H1 (cell line): ENCODE results near the gene DRAXIN. TPM values are rescaled to one million over a fixed set of nuclear protein-coding genes. Genes with fewer than 3 reads are reported as not detected.

Experiments used
- CTCF ChIA-PET: fragments of 300-600 bp; sonication (Branson Sonifier 250); formaldehyde crosslinking; loops from one replicate; lab custom pipeline; 2021; ENCODE audit not compliant: partially characterized antibody; lab: Charles Lee
- POLR2A ChIA-PET: fragments of 300-600 bp; sonication (Branson Sonifier 250); formaldehyde crosslinking; loops from one replicate; lab custom pipeline; 2021; ENCODE audit warnings: inconsistent platforms; ENCODE audit not compliant: partially characterized antibody; lab: Charles Lee
- DNase-seq, 2 experiments: peaks; one replicate each; pipeline versions ENCODE4 v3.0.0 to v3.0.0-alpha.2; 2010 to 2022; ENCODE audit warnings: low spot score in 2 of 2, low read depth in 1 of 2, mixed read lengths in 1 of 2
- FAIRE-seq: peaks from 2 replicates; lab custom pipeline; 2011; peaks lifted over from hg19 to GRCh38; lab: Jason Lieb, UNC
- H2AFZ ChIP-seq: 2 replicates; pipeline ENCODE4 v1.8.1; 2012; ENCODE audit warnings: low read length, inconsistent platforms
- H2AK5ac ChIP-seq: 2 replicates; pipeline ENCODE4 v1.6.1; 2013; ENCODE audit warnings: low read depth, low read length
- H2BK120ac ChIP-seq: replicated peaks from 2 replicates; pipeline ENCODE3; 2013; ENCODE audit warnings: low read depth, low read length, inconsistent platforms
- H2BK12ac ChIP-seq: 2 replicates; pipeline ENCODE4 v1.6.1; 2013; ENCODE audit warnings: low read depth, low read length
- H2BK15ac ChIP-seq: 2 replicates; pipeline ENCODE4 v1.6.1; 2013; ENCODE audit warnings: low read length
- H2BK20ac ChIP-seq: 2 replicates; pipeline ENCODE4 v1.6.1; 2013; ENCODE audit warnings: low read length
- H2BK5ac ChIP-seq: 2 replicates; pipeline ENCODE4 v1.6.1; 2013; ENCODE audit warnings: low read depth, low read length
- H3K14ac ChIP-seq: 2 replicates; pipeline ENCODE4 v1.6.1; 2013; ENCODE audit warnings: inconsistent platforms; ENCODE audit not compliant: insufficient read length
- H3K18ac ChIP-seq: 2 replicates; pipeline ENCODE4 v1.6.1; 2013; ENCODE audit warnings: low read length; ENCODE audit errors: extremely low read depth
- H3K23ac ChIP-seq: 2 replicates; pipeline ENCODE4 v1.6.1; 2013; ENCODE audit warnings: inconsistent platforms; ENCODE audit not compliant: insufficient read length
- H3K23me2 ChIP-seq: 2 replicates; pipeline ENCODE4 v1.6.1; 2013; ENCODE audit warnings: low read depth, low read length
- H3K27ac ChIP-seq: 2 replicates; pipeline ENCODE4 v1.6.1; 2011; ENCODE audit warnings: low read depth, low read length, inconsistent platforms
- H3K27me3 ChIP-seq, 4 experiments: replicated peaks in 1 of 4; 1 replicate in 1 of 4; 2 replicates in 3 of 4; pipeline versions ENCODE4 v1.6.1 to v1.8.1; 2011 to 2013; ENCODE audit warnings: low read length in 3 of 4, mild to moderate bottlenecking in 3 of 4, inconsistent platforms in 2 of 4, mixed read lengths in 2 of 4, moderate library complexity in 1 of 4; ENCODE audit not compliant: control insufficient read depth in 3 of 4, insufficient read depth in 3 of 4; ENCODE audit errors: extremely low read depth in 1 of 4
- H3K36me3 ChIP-seq, 4 experiments: 2 replicates each; pipeline versions ENCODE4 v1.6.1 to v1.8.1; 2011 to 2013; ENCODE audit warnings: mild to moderate bottlenecking in 4 of 4, low read length in 3 of 4, moderate library complexity in 2 of 4, control low read depth in 1 of 4, inconsistent platforms in 1 of 4; ENCODE audit not compliant: insufficient read depth in 4 of 4, control insufficient read depth in 2 of 4
- H3K4ac ChIP-seq: replicated peaks from 2 replicates; pipeline ENCODE3; 2013; ENCODE audit warnings: low read length, low read depth, mixed read lengths, inconsistent platforms; ENCODE audit not compliant: insufficient read length
- H3K4me1 ChIP-seq, 4 experiments: replicated peaks in 1 of 4; 1 replicate in 1 of 4; 2 replicates in 3 of 4; pipeline versions ENCODE4 v1.6.1 to v1.8.1; 2011 to 2013; ENCODE audit warnings: low read length in 3 of 4, inconsistent platforms in 2 of 4, mixed read lengths in 1 of 4; ENCODE audit not compliant: insufficient read depth in 4 of 4, control insufficient read depth in 3 of 4
- H3K4me2 ChIP-seq, 2 experiments: 2 replicates each; pipeline versions ENCODE4 v1.6.1 to v1.8.1; 2011 to 2013; ENCODE audit warnings: low read depth in 2 of 2, low read length in 2 of 2, control low read depth in 1 of 2, inconsistent platforms in 1 of 2, mild to moderate bottlenecking in 1 of 2; ENCODE audit not compliant: insufficient read depth in 1 of 2
- H3K4me3 ChIP-seq, 4 experiments: fragments of 200-600, 300-600 bp in 1 of 4; sonication (generic), shearing (Covaris generic), sonication (Bioruptor Twin) in 1 of 4; 2 replicates each; pipeline versions ENCODE4 v1.5.1 to v1.8.1; 2011 to 2016; ENCODE audit warnings: low read length in 4 of 4, low read depth in 3 of 4, control low read depth in 2 of 4, inconsistent platforms in 2 of 4, mild to moderate bottlenecking in 2 of 4, mixed read lengths in 1 of 4, moderate library complexity in 1 of 4; ENCODE audit not compliant: insufficient read depth in 2 of 4; ENCODE audit errors: extremely low read depth in 1 of 4
- H3K56ac ChIP-seq: replicated peaks from 2 replicates; pipeline ENCODE3; 2013; ENCODE audit warnings: low read depth, mild to moderate bottlenecking, mixed read lengths, low read length, inconsistent platforms; ENCODE audit not compliant: insufficient read length
- H3K79me1 ChIP-seq: 2 replicates; pipeline ENCODE4 v1.6.1; 2013; ENCODE audit warnings: low read depth, low read length, control low read depth
- H3K79me2 ChIP-seq, 2 experiments: 2 replicates each; pipeline versions ENCODE4 v1.6.1 to v1.8.1; 2012 to 2013; ENCODE audit warnings: low read length in 2 of 2, mild to moderate bottlenecking in 2 of 2, inconsistent platforms in 1 of 2; ENCODE audit not compliant: insufficient read depth in 2 of 2, control insufficient read depth in 1 of 2
- H3K9ac ChIP-seq, 4 experiments: replicated peaks in 1 of 4; 1 replicate in 1 of 4; 2 replicates in 3 of 4; pipeline versions ENCODE4 v1.6.1 to v1.8.1; 2011 to 2013; ENCODE audit warnings: low read depth in 3 of 4, low read length in 3 of 4, control low read depth in 2 of 4, mild to moderate bottlenecking in 2 of 4, moderate library complexity in 2 of 4, inconsistent platforms in 1 of 4; ENCODE audit errors: extremely low read depth in 1 of 4
- H3K9me3 ChIP-seq, 2 experiments: 2 replicates each; pipeline versions ENCODE4 v1.6.1 to v1.8.1; 2012 to 2013; ENCODE audit warnings: mild to moderate bottlenecking in 2 of 2, moderate library complexity in 2 of 2, control low read depth in 1 of 2, inconsistent platforms in 1 of 2, low read depth in 1 of 2, low read length in 1 of 2, mixed read lengths in 1 of 2; ENCODE audit not compliant: insufficient read depth in 2 of 2
- H4K20me1 ChIP-seq, 2 experiments: replicated peaks in 1 of 2; 2 replicates each; pipeline versions ENCODE3 to v1.8.1; 2011 to 2013; ENCODE audit warnings: inconsistent platforms in 2 of 2, low read length in 2 of 2, mild to moderate bottlenecking in 1 of 2; ENCODE audit not compliant: insufficient read depth in 2 of 2, control insufficient read depth in 1 of 2
- H4K5ac ChIP-seq: 2 replicates; pipeline ENCODE4 v1.6.1; 2013; ENCODE audit warnings: low read length, low read depth, mixed read lengths, inconsistent platforms; ENCODE audit not compliant: insufficient read length
- H4K8ac ChIP-seq: 2 replicates; pipeline ENCODE4 v1.8.0; 2013; ENCODE audit warnings: mild to moderate bottlenecking, moderate library complexity, low read length, inconsistent platforms; ENCODE audit not compliant: insufficient read depth; ENCODE audit errors: extremely low read depth
- H4K91ac ChIP-seq: replicated peaks from 2 replicates; pipeline ENCODE3; 2013; ENCODE audit warnings: low read length, mixed read lengths, inconsistent platforms; ENCODE audit not compliant: insufficient read length
- BACH1 ChIP-seq: IDR thresholded peaks from 2 replicates; pipeline ENCODE4 v1.6.1; 2012; ENCODE audit warnings: low read length, improper control_type of control experiment
- JUND ChIP-seq: IDR thresholded peaks from 2 replicates; pipeline ENCODE4 v1.6.1; 2011; ENCODE audit warnings: mild to moderate bottlenecking, improper control_type of control experiment, low read length
- TAF1 ChIP-seq: IDR thresholded peaks from 2 replicates; pipeline ENCODE4 v1.6.1; 2011; ENCODE audit warnings: mild to moderate bottlenecking, low read depth, low read length
- TEAD4 ChIP-seq: IDR thresholded peaks from 2 replicates; pipeline ENCODE4 v1.6.1; 2012; ENCODE audit warnings: low read depth, low read length, inconsistent platforms, mixed read lengths
- WGBS, 2 experiments: shearing (Covaris generic) in 1 of 2; methylation state at CpG; one replicate each; pipeline versions ENCODE4 v1.1.6 to v1.1.7; 2013 to 2015; ENCODE audit warnings: low lambda C conversion rate in 2 of 2, mixed read lengths in 2 of 2, inconsistent platforms in 1 of 2, low coverage in 1 of 2, missing lambda C conversion rate in 1 of 2; ENCODE audit not compliant: insufficient replicate concordance in 2 of 2, insufficient coverage in 1 of 2, insufficient read length in 1 of 2; ENCODE audit errors: extremely low coverage in 1 of 2, missing lambda C conversion rate in 1 of 2; 5-methylcytosine and 5-hydroxymethylcytosine counted together
- polyA plus RNA-seq, 7 experiments: library from polyadenylated mRNA; depleted of rRNA in 3 of 7; stranded (reverse) in 5 of 7; unstranded in 2 of 7; fragments of >200 nt in 5 of 7; fragments of 200-250 nt in 2 of 7; gene quantifications; 1 replicate in 5 of 7; 2 replicates in 1 of 7; 4 replicates in 1 of 7; pipeline versions ENCODE4 v1.2.1 to v1.2.3, GENCODE V29; 2011 to 2013; ENCODE audit warnings: missing spikeins in 2 of 7, mixed read lengths in 2 of 7
- total RNA-seq: library from RNA; stranded (reverse); fragmentation: NEBNext Ultra II Directional; extraction: Animal tissue kit (Norgen Biotek cat#: 25700); gene quantifications from 2 replicates; pipeline ENCODE4 v1.2.1, GENCODE V29; 2021

DRAXIN gene
- total and polyA plus RNA-seq, 2 of the 8 experiments (the other 6 are each of a cell fraction or from before 2014, with no cell fraction given) = 4.6 to 17.6 TPM

GRCh38 chr1:11653101-11653860, 38.2 kb upstream of the DRAXIN start:
- Histone ChIP-seq H3K36me3 (peaks cover 0 to 8% (median 2%) of the 10 kb centered on the region in 4 experiments; a peak in 2 of 8 replicates), H3K79me1 (peaks cover 3% of the 10 kb centered on the region), H3K56ac (peak overlapping the region; percentile 67), H3K4me3 (peak overlapping the region; percentile 56 to 78 (median 72)), H2BK15ac (no peak overlapping the region), H3K18ac (peak overlapping the region; percentile 60), H4K5ac (peak overlapping the region; percentile 76), H3K27me3 (peaks cover 0 to 4% (median 2%) of the 10 kb centered on the region in 4 experiments; a peak in 2 of 7 replicates), H2AFZ (no peak overlapping the region), H3K27ac (no peak overlapping the region), H2BK12ac (peak overlapping the region; percentile 80; the same call in 1 of the 2 replicates), H4K8ac (peak overlapping the region; percentile 82; the same call in 1 of the 2 replicates), H2BK20ac (no peak overlapping the region), H2BK5ac (no peak overlapping the region), H3K23me2 (peaks cover 10% of the 10 kb centered on the region; the same call in 1 of the 2 replicates), H3K4me1 (peaks cover 6 to 41% (median 34%) of the 10 kb centered on the region in 4 experiments), H4K20me1 (peaks cover 3 to 15% of the 10 kb centered on the region in 2 experiments), H2BK120ac (no peak overlapping the region), H3K4me2 (peak overlapping the region; percentile 76 to 95), H3K23ac (no peak overlapping the region), H2AK5ac (0 out of 2 replicates have a peak overlapping the region, but pooled peaks have one; percentile 77), H3K14ac (no peak overlapping the region), H3K79me2 (peaks cover 0 to 7% of the 10 kb centered on the region in 2 experiments; a peak in 1 of 4 replicates), H4K91ac (peak overlapping the region; percentile 86), H3K9me3 (no peaks in the 10 kb centered on the region), H3K4ac (peak overlapping the region; percentile 32), H3K9ac (no peak overlapping the region; a peak in 3 of 7 replicates)
- ChIA-PET CTCF (interaction anchor here (0.5 to 4.4 kb wide), 24 partner anchors 8 to 511 kb away, joined by 3 to 25 read pairs (median 4); partner anchors contain the start of genes C1orf167, DISP3 and FBXO6), POLR2A (interaction anchor here (0.5 to 6.2 kb wide), 13 partner anchors 11 to 229 kb away, joined by 3 to 61 read pairs (median 5); partner anchors contain the start of genes FBXO6 and MAD2L2)
- FAIRE-seq = no peak
- DNase-seq = peak in 1 of 2 experiments; percentile 63
- 27% methylated on average over 12 of the region's 17 CpGs; no CpG with 5 or more reads in 1 of the 2 experiments for WGBS, 2 experiments
- TF ChIP-seq TEAD4 (no peak), JUND (peak; percentile 61; the same call in 1 of the 2 replicates), BACH1 (0 out of 2 replicates have a peak, but pooled peaks have one; percentile 39), TAF1 (0 out of 2 replicates have a peak, but pooled peaks have one; percentile 16)
